ENCODE measurements around the gene POLR3F. TPM values are rescaled to one million over a fixed set of nuclear protein-coding genes. Genes with fewer than 3 reads are reported as not detected.

Gene POLR3F
- total RNA-seq, 1 donor from 2014 or later: 9.3 TPM

- no peak for TF ChIP-seq CTCF (IDR thresholded peaks at IDR 0.05)
- no peak for DNase-seq (ENCODE audit: low spot score)
- Mint-ChIP-seq H3K4me1 (ENCODE audit: low read depth) (peaks cover 7% of the 10 kb centered on the region), H3K9me3 (ENCODE audit: low read depth) (no peaks in the 10 kb centered on the region), H3K36me3 (ENCODE audit: low read depth) (peaks cover 50% of the 10 kb centered on the region), H3K27ac (ENCODE audit: unreplicated experiment) (no peak overlapping the region), H3K4me3 (ENCODE audit: unreplicated experiment) (no peak overlapping the region), H3K27me3 (ENCODE audit: low read depth) (no peaks in the 10 kb centered on the region)
These were observed 60.1 kb downstream of the POLR3F start for GRCh38 chr20:18527339-18527738.

GRCh38 chr20:18527836-18528235 is 60.6 kb downstream of the POLR3F start:
- no peak overlapping the region for H3K4me3 Mint-ChIP-seq (ENCODE audit: unreplicated experiment)
- peaks cover 7% of the 10 kb centered on the region for H3K4me1 Mint-ChIP-seq (ENCODE audit: low read depth)
- H3K27me3 Mint-ChIP-seq (ENCODE audit: low read depth): no peaks in the 10 kb centered on the region
- TF ChIP-seq CTCF (IDR thresholded peaks at IDR 0.05): no peak
- DNase-seq (ENCODE audit: low spot score): no peak
- H3K9me3 Mint-ChIP-seq (ENCODE audit: low read depth): no peaks in the 10 kb centered on the region
- H3K36me3 Mint-ChIP-seq (ENCODE audit: low read depth): peaks cover 55% of the 10 kb centered on the region
- no peak overlapping the region for H3K27ac Mint-ChIP-seq (ENCODE audit: unreplicated experiment)

GRCh38 chr20:18529041-18529440 is 61.9 kb downstream of the POLR3F start:
- H3K27ac Mint-ChIP-seq (ENCODE audit: unreplicated experiment): no peak overlapping the region
- no peaks in the 10 kb centered on the region for H3K27me3 Mint-ChIP-seq (ENCODE audit: low read depth)
- no peak overlapping the region for H3K4me3 Mint-ChIP-seq (ENCODE audit: unreplicated experiment)
- peaks cover 55% of the 10 kb centered on the region for H3K36me3 Mint-ChIP-seq (ENCODE audit: low read depth)
- H3K9me3 Mint-ChIP-seq (ENCODE audit: low read depth): no peaks in the 10 kb centered on the region
- H3K4me1 Mint-ChIP-seq (ENCODE audit: low read depth): peaks cover 11% of the 10 kb centered on the region
- TF ChIP-seq CTCF (IDR thresholded peaks at IDR 0.05): no peak
- DNase-seq (ENCODE audit: low spot score): no peak

GRCh38 chr20:18532626-18533025 is 65.4 kb downstream of the POLR3F start:
- Mint-ChIP-seq H3K27ac (ENCODE audit: unreplicated experiment) (no peak overlapping the region), H3K4me1 (ENCODE audit: low read depth) (peaks cover 4% of the 10 kb centered on the region), H3K36me3 (ENCODE audit: low read depth) (peaks cover 46% of the 10 kb centered on the region), H3K27me3 (ENCODE audit: low read depth) (no peaks in the 10 kb centered on the region), H3K4me3 (ENCODE audit: unreplicated experiment) (no peak overlapping the region), H3K9me3 (ENCODE audit: low read depth) (peaks cover 4% of the 10 kb centered on the region)
- no peak for DNase-seq (ENCODE audit: low spot score)
- no peak for TF ChIP-seq CTCF (IDR thresholded peaks at IDR 0.05)

GRCh38 chr20:18533491-18533890 is 66.3 kb downstream of the POLR3F start:
- Mint-ChIP-seq H3K36me3 (ENCODE audit: low read depth) (peaks cover 44% of the 10 kb centered on the region), H3K4me3 (ENCODE audit: unreplicated experiment) (no peak overlapping the region), H3K4me1 (ENCODE audit: low read depth) (peaks cover 4% of the 10 kb centered on the region), H3K9me3 (ENCODE audit: low read depth) (peaks cover 4% of the 10 kb centered on the region), H3K27me3 (ENCODE audit: low read depth) (no peaks in the 10 kb centered on the region), H3K27ac (ENCODE audit: unreplicated experiment) (no peak overlapping the region)
- no peak for TF ChIP-seq CTCF (IDR thresholded peaks at IDR 0.05)
- DNase-seq (ENCODE audit: low spot score): no peak

Measured in chondrocyte (in vitro differentiated cells).